ENCODE results near the gene SCN8A.

SCN8A gene

GRCh38 chr12:51672334-51672733, 81.3 kb downstream of the SCN8A start:
- peak; percentile 23 for DNase-seq (ENCODE audit: low spot score)

DNA sequence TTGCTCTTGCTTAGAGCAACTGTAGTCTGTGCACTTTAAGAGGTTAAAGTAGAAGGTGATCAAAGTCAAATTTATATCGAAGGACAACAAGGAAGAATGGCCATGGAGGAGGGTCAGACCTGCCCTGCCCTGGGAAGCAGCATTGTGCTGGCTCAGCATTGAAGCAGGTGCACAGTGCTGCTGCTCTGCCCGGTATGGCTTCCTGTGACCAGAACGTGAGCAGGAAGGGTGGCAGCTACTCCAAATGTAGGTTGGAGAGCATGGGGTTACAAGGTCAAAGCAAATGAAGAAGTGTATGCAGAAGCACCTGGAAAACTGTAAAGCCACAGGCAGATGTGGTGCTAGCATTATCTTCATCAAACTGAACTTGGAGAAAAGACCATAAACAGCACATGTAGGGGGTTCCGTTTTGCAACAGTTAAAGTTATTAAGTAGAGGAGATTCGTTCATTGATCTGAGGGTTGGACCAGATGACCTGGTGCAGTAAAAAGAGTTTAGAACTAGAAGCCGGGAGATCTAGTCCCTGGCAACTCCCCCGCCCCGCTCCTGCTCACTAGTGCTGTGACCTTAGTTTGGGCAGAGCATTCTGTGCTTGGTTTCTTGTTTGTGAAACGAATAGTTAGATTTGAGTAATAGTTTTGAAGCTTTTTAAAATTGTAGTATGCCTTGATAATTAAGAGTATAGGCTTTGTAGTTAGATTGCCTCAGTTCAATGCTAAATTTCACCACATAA, 84.2 kb downstream of the SCN8A start:
- no peak for DNase-seq (ENCODE audit: low spot score)

- no peak for DNase-seq (ENCODE audit: low spot score)
These were observed 85.8 kb downstream of the SCN8A start for GRCh38 chr12:51676875-51677274.

DNA sequence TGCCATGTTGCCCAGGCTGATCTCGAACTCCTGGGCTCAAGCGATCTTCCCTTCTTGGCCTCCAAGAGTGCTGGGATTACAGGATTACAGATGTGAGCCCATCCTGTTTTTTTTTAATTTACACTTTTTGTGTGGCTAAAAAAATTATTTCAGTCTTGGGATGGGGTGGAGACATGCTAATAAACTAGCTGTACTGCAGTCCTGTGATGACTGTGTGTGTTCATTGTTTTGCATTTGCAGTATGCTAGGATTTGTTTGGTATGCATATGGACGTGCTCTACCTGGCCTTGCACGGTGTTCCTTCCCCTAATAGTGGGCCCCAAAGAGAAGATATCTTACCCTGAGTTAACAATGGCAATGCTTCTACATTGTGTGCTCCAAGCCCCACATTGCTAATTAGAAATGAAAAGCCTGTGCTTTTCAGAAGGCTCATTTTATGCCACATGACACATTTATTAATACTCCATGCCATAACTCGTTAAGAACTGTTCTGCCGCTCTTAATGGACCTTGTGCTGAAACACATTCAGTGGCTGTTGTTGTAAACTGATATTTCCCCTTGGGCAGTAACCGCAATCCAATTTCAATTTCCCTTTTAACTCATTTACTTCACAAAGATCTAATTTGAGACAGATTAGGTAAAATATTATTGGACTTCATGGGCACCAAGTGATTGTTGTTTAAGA, 86.4 kb downstream of the SCN8A start:
- no peak for DNase-seq (ENCODE audit: low spot score)

DNA sequence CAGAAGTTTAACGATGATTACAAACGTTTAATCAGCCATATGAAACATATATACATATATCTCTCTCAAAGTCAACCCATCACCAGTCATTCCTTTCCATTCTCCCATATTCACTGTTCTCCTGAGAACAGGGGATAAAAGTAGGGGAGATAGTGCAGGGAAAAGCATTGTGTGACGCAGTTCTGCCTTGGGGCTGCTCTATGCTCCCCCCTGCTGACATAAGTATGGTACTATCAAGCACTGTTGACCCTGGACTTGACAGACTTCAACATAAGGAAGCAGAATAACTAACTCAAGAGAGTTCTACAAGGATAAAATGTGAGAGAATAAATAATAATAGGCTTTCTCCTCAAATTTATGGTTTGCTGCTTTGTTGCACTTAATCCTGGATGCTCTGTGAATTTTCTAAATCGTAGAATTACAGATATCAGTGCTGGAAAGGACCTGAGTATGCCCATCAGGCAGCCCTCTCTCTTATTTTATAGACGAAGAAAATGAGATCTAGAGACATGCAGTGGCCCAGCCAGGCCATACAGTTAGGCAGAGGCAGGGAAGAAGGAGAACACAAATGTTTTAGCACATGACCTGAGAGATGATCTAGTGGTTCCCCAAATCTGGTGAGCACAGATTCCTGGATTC, 87.2 kb downstream of the SCN8A start:
- DNase-seq (ENCODE audit: low spot score), result peak; percentile 58

- no peak for DNase-seq (ENCODE audit: low spot score)
These were observed 91.9 kb downstream of the SCN8A start for GRCh38 chr12:51682981-51683380.

GRCh38 chr12:51683763-51684357, 92.8 kb downstream of the SCN8A start:
- DNase-seq (ENCODE audit: low spot score), result peak; percentile 22

- DNase-seq (ENCODE audit: low spot score), result peak; percentile 33
These were observed 95.7 kb downstream of the SCN8A start for GRCh38 chr12:51686727-51687126.

- DNase-seq (ENCODE audit: low spot score), result no peak
These were observed 96.1 kb downstream of the SCN8A start for GRCh38 chr12:51687177-51687576.

DNA sequence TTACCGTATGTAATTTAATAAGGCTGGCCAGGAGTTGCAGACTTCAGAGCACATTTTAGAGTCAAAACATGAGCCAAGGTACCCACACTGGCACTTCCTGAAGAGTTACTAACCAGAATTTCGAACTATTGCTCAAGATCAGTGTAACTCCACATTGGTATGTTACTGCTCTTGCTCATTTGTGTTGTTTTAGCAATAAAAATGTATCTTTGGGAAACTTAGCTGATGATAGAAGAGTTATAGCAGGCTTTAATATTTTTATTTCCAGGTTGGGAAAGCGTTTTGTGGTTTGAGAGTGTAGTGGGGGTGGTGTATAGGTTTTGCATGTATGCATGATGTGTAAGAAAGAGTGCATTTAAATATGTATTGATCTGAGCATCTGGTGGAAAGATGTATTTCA, 96.6 kb downstream of the SCN8A start:
- no peak for DNase-seq (ENCODE audit: low spot score)

DNA sequence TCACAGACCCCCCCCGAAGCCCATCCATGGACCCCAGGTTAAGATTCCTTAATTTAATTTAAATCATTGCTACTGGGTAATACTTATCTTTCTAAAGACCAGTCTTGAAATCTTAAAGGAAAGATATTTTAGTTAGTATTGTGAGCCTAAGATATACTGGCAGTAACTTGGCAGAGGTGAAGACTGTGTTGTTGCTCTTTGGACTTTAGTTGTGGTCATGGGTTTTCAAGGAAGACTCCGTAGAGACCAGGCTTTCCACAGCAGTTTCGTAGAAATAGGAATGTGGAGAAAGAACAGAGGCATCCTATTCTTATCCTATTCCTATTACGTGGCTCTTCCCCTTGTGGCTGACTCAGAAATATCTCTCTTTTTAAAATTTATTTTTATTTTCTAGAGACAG, 99.0 kb downstream of the SCN8A start:
- no peak for DNase-seq (ENCODE audit: low spot score)

GRCh38 chr12:51692016-51692415, 101.0 kb downstream of the SCN8A start:
- no peak for DNase-seq (ENCODE audit: low spot score)

DNA sequence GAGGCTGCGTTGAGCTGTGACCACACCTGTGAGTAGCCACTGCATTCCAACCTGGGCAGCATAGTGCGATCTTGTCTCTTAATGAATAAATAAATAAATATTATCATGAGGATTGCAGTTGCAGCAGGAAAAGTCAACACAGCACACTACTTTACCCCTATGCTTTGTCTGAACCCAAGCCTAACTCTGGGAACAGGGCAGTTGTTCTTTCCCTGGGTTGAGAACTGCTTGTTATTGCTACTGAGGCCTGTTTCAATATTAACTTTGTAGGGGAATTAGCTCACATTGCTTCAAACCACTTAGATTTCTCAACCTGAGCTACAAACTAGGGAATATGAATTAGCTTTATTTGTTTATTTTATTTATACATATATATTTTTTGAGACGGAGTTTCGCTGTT, 102.5 kb downstream of the SCN8A start:
- no peak for DNase-seq (ENCODE audit: low spot score)

- peak; percentile 7 for DNase-seq (ENCODE audit: low spot score)
These were observed 103.1 kb downstream of the SCN8A start for GRCh38 chr12:51694146-51694545.

DNA sequence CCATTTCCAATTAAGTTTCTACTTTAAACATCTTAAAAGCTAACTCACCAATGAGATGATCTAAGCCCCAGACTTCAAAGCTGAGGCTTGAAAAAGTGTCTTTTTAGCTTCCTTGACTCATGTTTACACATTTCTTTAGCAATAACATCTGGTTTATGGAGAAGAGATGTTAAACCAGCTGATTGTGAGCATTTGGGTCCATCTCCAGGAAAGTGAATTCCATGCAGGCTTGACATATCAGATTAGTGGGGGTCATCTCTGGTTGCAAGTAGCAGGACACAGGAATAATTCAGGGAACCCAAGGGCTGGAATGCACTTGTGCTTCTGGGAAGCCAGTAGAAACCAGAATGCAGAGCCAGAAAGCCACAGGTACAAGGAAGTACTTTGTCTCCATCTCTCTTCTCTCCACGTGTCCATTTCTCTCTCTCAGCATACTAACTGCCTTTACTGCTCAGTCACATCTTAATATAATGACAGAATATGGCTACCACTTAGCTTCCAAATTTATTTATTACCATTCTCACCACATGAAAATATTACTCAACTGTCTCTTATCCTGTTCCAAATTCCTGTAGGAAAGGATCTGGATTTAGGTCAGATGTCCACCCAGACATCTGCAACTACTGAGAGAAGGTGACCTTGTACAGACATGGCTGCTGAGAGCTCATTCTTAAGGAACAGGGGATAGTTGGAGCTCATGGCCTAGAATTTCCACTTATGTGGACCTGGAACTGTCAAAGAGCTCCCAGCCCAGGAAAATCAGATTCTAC, 104.4 kb downstream of the SCN8A start:
- no peak for DNase-seq (ENCODE audit: low spot score)

DNA sequence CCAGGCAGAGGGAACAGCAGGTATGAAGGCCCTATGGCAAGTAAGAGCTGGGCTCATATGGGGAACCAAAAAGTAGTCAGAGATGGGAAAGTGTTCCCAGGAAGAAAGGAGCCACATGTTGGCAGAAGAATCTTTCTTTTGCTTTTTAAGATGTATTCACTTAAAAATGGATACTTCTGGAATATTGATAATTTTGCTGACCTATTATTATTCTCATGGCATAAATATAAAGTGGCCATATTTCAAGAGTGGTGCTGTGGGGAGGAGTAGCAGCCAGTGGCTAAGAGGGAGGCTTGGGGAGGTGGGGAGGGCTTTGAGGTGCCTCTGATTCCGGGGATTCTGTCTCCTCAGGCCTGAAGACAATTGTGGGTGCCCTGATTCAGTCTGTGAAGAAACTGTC, 108.2 kb downstream of the SCN8A start:
- DNase-seq (ENCODE audit: low spot score), result no peak

DNA sequence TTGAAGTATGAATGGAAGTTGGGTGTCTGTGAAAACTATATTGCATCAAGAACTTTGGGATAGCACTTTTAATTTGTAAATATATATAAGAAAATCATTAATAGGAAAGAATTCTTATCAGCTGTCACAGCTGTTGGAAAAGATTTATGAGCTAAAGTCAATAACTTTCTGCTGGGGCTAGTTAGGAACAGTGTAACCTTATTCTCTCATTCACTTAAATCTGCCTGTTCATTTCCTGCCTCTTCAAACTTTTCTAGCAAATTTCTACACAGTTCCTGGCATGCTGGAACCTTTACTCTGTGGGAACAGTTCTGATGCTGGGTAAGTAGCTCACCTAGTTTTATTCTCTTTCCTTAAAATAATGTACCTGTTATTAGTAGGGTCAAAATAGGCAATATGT, 109.9 kb downstream of the SCN8A start:
- no peak for DNase-seq (ENCODE audit: low spot score)

DNA sequence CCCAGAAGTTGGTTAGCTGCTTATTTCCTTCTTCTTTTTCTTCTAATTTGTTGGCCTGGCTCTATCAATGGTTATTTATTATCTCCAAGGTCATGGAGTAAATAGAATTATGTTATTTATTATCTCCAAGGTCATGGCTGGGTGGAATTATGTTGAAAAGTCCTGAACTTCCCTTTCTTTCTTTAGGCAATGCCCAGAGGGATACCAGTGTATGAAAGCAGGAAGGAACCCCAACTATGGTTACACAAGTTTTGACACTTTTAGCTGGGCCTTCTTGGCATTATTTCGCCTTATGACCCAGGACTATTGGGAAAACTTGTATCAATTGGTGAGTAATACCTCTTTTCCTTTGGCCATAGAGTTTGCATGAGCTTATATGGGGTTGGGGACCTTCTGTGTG, 111.6 kb downstream of the SCN8A start:
- DNase-seq (ENCODE audit: low spot score), result no peak

DNA sequence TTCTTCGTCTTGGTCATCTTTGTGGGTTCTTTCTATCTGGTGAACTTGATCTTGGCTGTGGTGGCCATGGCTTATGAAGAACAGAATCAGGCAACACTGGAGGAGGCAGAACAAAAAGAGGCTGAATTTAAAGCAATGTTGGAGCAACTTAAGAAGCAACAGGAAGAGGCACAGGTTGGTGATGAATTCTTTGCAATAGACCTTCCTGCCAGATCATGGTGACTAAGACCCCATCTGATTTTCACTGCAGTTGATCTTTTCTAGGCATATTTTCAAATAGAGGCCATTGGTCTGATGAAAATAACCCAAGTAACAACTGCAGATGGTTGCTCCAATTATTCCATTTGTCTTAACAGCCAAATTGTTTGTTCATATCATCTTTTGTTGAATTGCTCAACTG, 114.4 kb downstream of the SCN8A start:
- no peak for DNase-seq (ENCODE audit: low spot score)

DNA sequence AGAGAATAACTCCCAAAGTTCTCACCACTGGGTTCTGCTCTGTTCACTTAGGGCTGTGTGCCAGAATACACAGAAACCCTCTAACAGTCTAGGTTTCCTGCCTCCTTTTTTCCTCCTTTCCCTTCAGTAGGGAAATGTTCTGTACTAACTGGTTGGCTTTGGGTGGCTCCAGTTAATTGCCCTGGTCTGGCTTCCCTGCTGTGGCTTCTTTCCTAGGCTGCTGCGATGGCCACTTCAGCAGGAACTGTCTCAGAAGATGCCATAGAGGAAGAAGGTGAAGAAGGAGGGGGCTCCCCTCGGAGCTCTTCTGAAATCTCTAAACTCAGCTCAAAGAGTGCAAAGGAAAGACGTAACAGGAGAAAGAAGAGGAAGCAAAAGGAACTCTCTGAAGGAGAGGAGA, 115.2 kb downstream of the SCN8A start:
- no peak for DNase-seq (ENCODE audit: low spot score)

GRCh38 chr12:51714666-51715065, 123.6 kb downstream of the SCN8A start:
- DNase-seq (ENCODE audit: low spot score), result no peak

DNA sequence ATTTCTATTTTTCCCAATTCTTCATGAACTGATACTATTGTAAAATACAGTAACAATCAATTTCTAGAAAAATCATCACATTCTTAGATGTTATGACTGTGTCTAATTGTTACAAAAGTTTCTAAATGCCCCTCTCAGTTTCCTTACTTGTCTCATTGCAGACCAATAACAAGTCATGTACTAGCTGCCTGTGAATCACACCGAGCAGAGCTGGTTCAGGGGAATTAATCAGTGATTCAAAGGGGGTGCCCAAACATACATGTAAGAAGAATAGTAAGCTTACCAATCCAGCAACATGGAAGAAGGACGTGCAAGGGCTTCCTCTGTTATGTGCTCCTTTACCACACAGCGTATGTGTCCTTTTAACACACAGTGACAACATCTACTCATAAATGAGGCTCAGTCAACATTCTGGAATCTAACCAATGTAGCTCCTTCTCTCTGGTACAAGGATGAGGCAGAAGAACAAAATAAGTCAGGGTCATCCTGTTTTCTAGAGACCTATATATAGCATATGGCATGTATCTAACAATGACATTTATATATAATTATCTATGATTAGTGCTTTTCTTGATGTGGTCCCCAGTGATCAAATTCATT, 126.4 kb downstream of the SCN8A start:
- DNase-seq (ENCODE audit: low spot score), result no peak
